Measurements from ENCODE around the gene ZNF888.
"Not testable (repeated sequence)": the region's sequence is repeated elsewhere in the genome, so short reads cannot be mapped to it uniquely, and the experiment has no call there.

Gene ZNF888

GRCh38 chr19:52944703-52945493, 21.7 kb upstream of the ZNF888 start:
- H3K27ac Mint-ChIP-seq; DNase-seq (ENCODE audit: low spot score); H3K4me3 Mint-ChIP-seq; H3K27me3 Mint-ChIP-seq (ENCODE audit: low read depth): not testable (repeated sequence)
- Mint-ChIP-seq H3K36me3 (ENCODE audit: low read depth) (peaks cover 19% of the 10 kb centered on the region), H3K9me3 (peaks cover 29% of the 10 kb centered on the region), H3K4me1 (ENCODE audit: low read depth) (peaks cover 11% of the 10 kb centered on the region)

DNA sequence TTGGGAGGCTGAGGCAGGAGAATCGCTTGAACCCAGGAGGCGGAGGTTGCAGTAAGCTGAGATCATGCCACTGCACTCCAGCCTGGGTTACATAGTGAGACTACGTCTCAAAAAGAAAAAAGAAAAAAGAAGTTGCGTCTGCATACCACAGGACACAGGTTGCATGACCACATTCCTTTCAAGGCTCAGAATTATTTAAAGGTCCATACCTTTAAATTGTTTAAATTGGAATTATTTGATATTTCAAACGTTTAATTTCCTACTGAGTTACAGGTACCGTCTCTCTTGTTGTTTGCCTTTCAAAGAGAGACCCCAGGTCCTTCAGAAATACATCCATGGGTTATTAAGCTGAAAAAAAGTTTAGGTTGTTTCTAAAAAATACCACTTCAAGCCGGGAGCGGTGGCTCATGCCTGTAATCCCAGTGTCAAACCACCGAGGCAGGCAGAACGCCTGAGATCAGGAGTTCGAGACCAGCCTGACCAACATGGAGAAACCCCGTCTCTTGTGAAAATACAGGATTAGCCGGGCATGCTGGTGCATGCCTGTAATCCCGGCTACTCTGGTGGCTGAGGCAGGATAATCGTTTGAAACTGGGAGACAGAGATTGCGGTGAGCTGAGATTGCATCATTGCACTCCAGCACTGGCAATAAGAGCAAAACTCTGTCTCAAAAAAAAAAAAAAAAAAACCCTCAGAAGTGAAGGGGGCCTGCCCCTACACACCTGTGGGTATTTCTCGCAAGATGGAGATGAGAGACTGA, 20.8 kb upstream of the ZNF888 start:
- Mint-ChIP-seq H3K4me1 (ENCODE audit: low read depth) (peaks cover 14% of the 10 kb centered on the region), H3K9me3 (peaks cover 21% of the 10 kb centered on the region), H3K4me3 (no peak overlapping the region), H3K27ac (no peak overlapping the region), H3K36me3 (ENCODE audit: low read depth) (peaks cover 16% of the 10 kb centered on the region), H3K27me3 (ENCODE audit: low read depth) (no peaks in the 10 kb centered on the region)
- DNase-seq (ENCODE audit: low spot score): no peak

DNA sequence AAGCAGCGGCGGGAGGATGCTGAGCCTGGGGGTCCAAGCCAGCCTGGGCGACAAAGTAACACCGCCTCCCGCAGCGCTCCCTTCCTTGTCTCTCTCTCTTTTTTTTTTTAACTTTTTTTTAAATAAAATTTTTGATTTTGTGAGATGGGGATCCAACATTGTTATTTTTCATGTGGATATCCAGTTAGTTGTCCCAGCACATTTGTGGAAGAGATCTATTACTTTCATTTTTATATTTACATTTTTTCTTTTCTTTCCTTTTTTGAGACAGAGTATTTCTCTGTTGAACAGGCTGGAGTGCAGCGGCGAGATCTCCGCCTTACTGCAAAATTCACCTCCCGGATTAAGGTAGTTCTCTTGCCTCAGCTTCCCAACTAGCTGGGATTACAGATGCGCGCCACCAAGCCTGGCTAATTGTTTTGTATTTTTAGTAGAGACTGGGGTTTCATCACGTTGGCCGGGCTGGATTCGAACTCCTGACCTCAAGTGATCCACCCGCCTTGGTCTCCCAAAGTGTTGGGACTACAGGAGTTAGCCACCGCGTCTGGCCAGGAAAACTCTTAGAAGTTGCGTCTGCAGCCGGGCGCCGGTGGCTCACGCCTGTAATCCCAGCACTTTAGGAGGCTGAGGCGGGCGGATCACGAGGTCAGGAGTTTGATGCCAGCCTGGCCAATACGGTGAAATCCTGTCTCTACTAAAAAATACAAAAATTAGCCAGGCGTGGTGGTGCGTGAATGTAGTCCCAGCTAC, 20.1 kb upstream of the ZNF888 start:
- Mint-ChIP-seq H3K27me3 (ENCODE audit: low read depth) (no peaks in the 10 kb centered on the region), H3K9me3 (peaks cover 28% of the 10 kb centered on the region), H3K27ac (no peak overlapping the region), H3K4me1 (ENCODE audit: low read depth) (peaks cover 21% of the 10 kb centered on the region), H3K36me3 (ENCODE audit: low read depth) (peaks cover 23% of the 10 kb centered on the region), H3K4me3 (peak overlapping the region; percentile 97)
- no peak for DNase-seq (ENCODE audit: low spot score)

DNA sequence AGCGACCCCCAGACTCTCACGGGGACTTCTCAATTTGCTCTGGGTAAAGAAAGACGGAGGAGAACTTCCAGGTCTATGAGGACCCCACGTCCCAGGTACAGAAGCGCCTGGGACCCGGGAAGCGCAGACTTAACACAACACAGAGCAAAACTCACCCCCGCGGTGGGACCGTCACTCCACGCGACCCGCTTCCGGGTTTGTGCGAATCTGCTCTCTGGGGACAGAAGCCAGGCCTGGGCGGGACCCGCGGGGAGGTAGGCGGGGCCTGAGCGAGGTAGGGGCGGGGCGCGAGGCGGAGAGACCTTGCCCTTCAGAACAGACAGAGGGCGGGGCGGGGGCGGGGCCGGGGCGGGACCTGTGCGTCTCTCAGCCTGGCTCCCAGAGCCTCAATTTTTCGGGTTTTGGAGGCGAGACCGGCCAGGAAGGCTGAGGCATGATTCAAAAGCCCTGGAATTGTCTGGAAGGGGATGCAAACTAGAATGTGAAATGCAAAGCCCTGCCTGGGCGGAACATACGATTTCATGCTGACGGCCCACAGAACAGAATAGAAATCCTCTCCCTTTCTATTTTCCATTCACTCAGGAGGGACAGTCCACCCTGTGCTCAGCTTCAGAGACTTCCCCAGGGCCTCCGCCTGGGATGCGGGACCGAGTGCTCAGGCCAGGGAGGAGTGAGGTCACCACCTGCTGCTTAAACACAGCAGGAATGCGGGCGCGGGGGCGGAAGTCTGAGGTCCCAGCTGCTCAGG, 19.3 kb upstream of the ZNF888 start:
- H3K4me1 Mint-ChIP-seq (ENCODE audit: low read depth): peaks cover 22% of the 10 kb centered on the region
- no peaks in the 10 kb centered on the region for H3K27me3 Mint-ChIP-seq (ENCODE audit: low read depth)
- H3K9me3 Mint-ChIP-seq: peaks cover 28% of the 10 kb centered on the region
- peaks cover 22% of the 10 kb centered on the region for H3K36me3 Mint-ChIP-seq (ENCODE audit: low read depth)
- peak overlapping the region; percentile 95 for H3K27ac Mint-ChIP-seq
- peak overlapping the region; percentile 97 for H3K4me3 Mint-ChIP-seq
- peak; percentile 94 for DNase-seq (ENCODE audit: low spot score)

DNA sequence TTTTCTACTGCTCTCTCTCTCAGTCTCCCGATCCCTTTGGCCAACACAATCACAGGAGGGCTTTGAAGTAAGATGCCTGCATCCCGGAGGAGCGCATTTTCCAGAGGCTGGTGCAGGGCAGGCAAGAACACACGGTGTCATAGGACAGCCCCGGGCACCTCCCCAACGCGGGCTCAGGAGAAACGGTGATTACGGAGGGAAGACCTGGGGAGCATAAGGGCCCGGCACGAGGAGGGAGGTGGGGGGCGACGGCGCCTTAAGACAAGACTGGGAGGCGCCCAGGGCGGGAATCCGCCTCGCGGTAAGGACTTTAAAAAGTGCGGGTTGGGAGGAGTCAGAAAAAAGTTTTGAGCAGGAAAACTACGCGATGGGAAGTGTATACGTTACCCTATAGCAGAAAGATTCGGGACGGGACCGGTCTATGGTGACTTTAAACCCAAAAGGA, 18.7 kb upstream of the ZNF888 start:
- H3K4me3 Mint-ChIP-seq: peak overlapping the region; percentile 97
- peaks cover 28% of the 10 kb centered on the region for H3K36me3 Mint-ChIP-seq (ENCODE audit: low read depth)
- peaks cover 25% of the 10 kb centered on the region for H3K9me3 Mint-ChIP-seq
- peaks cover 23% of the 10 kb centered on the region for H3K4me1 Mint-ChIP-seq (ENCODE audit: low read depth)
- peak overlapping the region; percentile 95 for H3K27ac Mint-ChIP-seq
- no peaks in the 10 kb centered on the region for H3K27me3 Mint-ChIP-seq (ENCODE audit: low read depth)
- no peak for DNase-seq (ENCODE audit: low spot score)

GRCh38 chr19:52941523-52941922, 18.3 kb upstream of the ZNF888 start:
- H3K4me3 Mint-ChIP-seq: peak overlapping the region; percentile 97
- H3K9me3 Mint-ChIP-seq: peaks cover 30% of the 10 kb centered on the region
- peaks cover 26% of the 10 kb centered on the region for H3K4me1 Mint-ChIP-seq (ENCODE audit: low read depth)
- not testable (repeated sequence) for DNase-seq (ENCODE audit: low spot score); H3K27me3 Mint-ChIP-seq (ENCODE audit: low read depth)
- peaks cover 32% of the 10 kb centered on the region for H3K36me3 Mint-ChIP-seq (ENCODE audit: low read depth)
- peak overlapping the region; percentile 95 for H3K27ac Mint-ChIP-seq

DNA sequence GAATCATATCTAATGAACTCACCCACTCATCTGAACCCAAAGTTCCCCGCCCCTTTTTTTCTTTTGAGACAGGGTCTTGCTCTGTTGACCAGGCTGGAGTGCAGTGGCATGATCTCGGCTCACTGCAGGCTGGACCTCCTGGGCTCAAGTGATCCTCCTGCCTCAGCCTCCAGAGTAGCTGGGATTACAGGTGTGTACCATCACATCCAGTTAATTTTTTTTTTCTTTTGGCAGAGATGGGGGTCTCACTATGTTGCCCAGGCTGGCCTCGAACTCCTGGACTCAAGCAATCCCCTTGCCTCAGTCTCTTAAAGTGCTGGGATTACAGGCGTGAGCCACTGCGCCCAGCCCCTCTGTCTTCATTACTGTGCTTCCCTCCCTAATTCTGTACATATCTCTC, 17.7 kb upstream of the ZNF888 start:
- H3K4me3 Mint-ChIP-seq: peak overlapping the region; percentile 97
- H3K27ac Mint-ChIP-seq; DNase-seq (ENCODE audit: low spot score); H3K27me3 Mint-ChIP-seq (ENCODE audit: low read depth): not testable (repeated sequence)
- H3K9me3 Mint-ChIP-seq: peaks cover 27% of the 10 kb centered on the region
- H3K4me1 Mint-ChIP-seq (ENCODE audit: low read depth): peaks cover 32% of the 10 kb centered on the region
- H3K36me3 Mint-ChIP-seq (ENCODE audit: low read depth): peaks cover 39% of the 10 kb centered on the region

DNA sequence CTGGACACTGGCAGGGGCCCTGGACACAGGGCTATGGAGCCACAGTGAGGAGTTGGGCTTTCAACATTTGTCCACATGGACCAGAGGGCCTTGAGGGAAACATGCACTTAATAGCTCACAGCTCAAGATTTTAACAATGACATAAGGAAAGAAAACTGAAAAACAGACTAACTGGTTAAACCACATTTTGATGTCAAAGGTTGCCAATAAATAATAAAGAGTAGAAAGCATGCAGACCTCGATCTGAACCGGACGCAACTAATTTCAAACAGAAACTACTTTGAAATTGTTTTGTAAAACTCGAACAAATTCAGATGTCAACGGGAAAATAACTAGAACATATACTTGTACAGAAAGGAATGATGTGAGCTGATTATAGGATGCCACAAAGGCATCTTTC, 15.5 kb upstream of the ZNF888 start:
- Mint-ChIP-seq H3K27ac (peak overlapping the region; percentile 80), H3K9me3 (peaks cover 13% of the 10 kb centered on the region), H3K27me3 (ENCODE audit: low read depth) (no peaks in the 10 kb centered on the region), H3K4me1 (ENCODE audit: low read depth) (peaks cover 32% of the 10 kb centered on the region), H3K36me3 (ENCODE audit: low read depth) (peaks cover 52% of the 10 kb centered on the region), H3K4me3 (peak overlapping the region; percentile 72)
- no peak for DNase-seq (ENCODE audit: low spot score)

GRCh38 chr19:52936954-52937325, 13.7 kb upstream of the ZNF888 start:
- H3K4me1 Mint-ChIP-seq (ENCODE audit: low read depth): peaks cover 31% of the 10 kb centered on the region
- H3K36me3 Mint-ChIP-seq (ENCODE audit: low read depth): peaks cover 60% of the 10 kb centered on the region
- peaks cover 25% of the 10 kb centered on the region for H3K9me3 Mint-ChIP-seq

GRCh38 chr19:52936151-52936953, 13.1 kb upstream of the ZNF888 start:
- H3K4me1 Mint-ChIP-seq (ENCODE audit: low read depth): peaks cover 25% of the 10 kb centered on the region
- H3K4me3 Mint-ChIP-seq: no peak overlapping the region

More at GRCh38 chr19:52936954-52937325, 13.7 kb upstream of the ZNF888 start:
- H3K27me3 Mint-ChIP-seq (ENCODE audit: low read depth): no peaks in the 10 kb centered on the region
- H3K4me3 Mint-ChIP-seq: no peak overlapping the region
- H3K27ac Mint-ChIP-seq: no peak overlapping the region
- no peak for DNase-seq (ENCODE audit: low spot score)

GRCh38 chr19:52935434-52935833, 12.2 kb upstream of the ZNF888 start:
- H3K4me3 Mint-ChIP-seq: no peak overlapping the region

More at GRCh38 chr19:52936151-52936953, 13.1 kb upstream of the ZNF888 start:
- Mint-ChIP-seq H3K27me3 (ENCODE audit: low read depth) (no peaks in the 10 kb centered on the region), H3K9me3 (peaks cover 26% of the 10 kb centered on the region), H3K36me3 (ENCODE audit: low read depth) (peaks cover 60% of the 10 kb centered on the region), H3K27ac (no peak overlapping the region)
- no peak for DNase-seq (ENCODE audit: low spot score)

GRCh38 chr19:52924641-52925040, 1.4 kb upstream of the ZNF888 start:
- not testable (repeated sequence) for H3K27me3 Mint-ChIP-seq (ENCODE audit: low read depth); H3K4me3 Mint-ChIP-seq; DNase-seq (ENCODE audit: low spot score); H3K27ac Mint-ChIP-seq
- Mint-ChIP-seq H3K4me1 (ENCODE audit: low read depth) (peaks cover 25% of the 10 kb centered on the region), H3K9me3 (peaks cover 11% of the 10 kb centered on the region), H3K36me3 (ENCODE audit: low read depth) (peaks cover 40% of the 10 kb centered on the region)

More at GRCh38 chr19:52935434-52935833, 12.2 kb upstream of the ZNF888 start:
- no peaks in the 10 kb centered on the region for H3K27me3 Mint-ChIP-seq (ENCODE audit: low read depth)
- H3K4me1 Mint-ChIP-seq (ENCODE audit: low read depth): peaks cover 21% of the 10 kb centered on the region
- peaks cover 26% of the 10 kb centered on the region for H3K9me3 Mint-ChIP-seq
- no peak for DNase-seq (ENCODE audit: low spot score)
- no peak overlapping the region for H3K27ac Mint-ChIP-seq
- peaks cover 59% of the 10 kb centered on the region for H3K36me3 Mint-ChIP-seq (ENCODE audit: low read depth)

Measured in T-helper 2 cell treated with Interferon-gamma antibody and Interleukin-4, amounts not matched to agents 5 μg/mL and 100 μg/mL, for 36 hours (primary cell).